ENCODE results near the gene SHE.

Gene SHE

DNA sequence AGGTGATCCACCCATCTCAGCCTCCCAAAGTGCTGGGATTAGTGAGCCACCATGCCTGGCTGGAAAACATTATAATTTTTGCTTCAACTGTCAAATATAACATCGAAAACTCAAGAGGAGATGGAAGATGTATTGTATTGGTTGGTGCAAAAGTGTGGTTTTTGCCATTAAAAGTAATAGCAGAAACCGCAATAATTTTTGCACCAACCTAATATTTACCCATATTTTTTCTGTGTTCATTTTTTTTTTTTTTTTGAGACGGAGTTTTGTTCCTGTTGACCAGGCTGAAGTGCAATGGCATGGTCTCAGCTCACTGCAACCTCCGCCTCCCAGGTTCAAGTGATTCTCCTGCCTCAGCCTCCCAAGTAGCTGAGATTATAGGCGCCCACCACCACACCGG is 27.1 kb upstream of the SHE start:
- TF ChIP-seq, protein P1, sequence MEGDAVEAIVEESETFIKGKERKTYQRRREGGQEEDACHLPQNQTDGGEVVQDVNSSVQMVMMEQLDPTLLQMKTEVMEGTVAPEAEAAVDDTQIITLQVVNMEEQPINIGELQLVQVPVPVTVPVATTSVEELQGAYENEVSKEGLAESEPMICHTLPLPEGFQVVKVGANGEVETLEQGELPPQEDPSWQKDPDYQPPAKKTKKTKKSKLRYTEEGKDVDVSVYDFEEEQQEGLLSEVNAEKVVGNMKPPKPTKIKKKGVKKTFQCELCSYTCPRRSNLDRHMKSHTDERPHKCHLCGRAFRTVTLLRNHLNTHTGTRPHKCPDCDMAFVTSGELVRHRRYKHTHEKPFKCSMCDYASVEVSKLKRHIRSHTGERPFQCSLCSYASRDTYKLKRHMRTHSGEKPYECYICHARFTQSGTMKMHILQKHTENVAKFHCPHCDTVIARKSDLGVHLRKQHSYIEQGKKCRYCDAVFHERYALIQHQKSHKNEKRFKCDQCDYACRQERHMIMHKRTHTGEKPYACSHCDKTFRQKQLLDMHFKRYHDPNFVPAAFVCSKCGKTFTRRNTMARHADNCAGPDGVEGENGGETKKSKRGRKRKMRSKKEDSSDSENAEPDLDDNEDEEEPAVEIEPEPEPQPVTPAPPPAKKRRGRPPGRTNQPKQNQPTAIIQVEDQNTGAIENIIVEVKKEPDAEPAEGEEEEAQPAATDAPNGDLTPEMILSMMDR (IDR thresholded peaks at IDR 0.05; ENCODE audit: insufficient read depth, low read depth, low read length, missing control alignments), result no peak
- no peak overlapping the region for H3K4me3 ChIP-seq (ENCODE audit: low read depth, low read length)
- DNase-seq (ENCODE audit: low read depth), result no peak

DNA sequence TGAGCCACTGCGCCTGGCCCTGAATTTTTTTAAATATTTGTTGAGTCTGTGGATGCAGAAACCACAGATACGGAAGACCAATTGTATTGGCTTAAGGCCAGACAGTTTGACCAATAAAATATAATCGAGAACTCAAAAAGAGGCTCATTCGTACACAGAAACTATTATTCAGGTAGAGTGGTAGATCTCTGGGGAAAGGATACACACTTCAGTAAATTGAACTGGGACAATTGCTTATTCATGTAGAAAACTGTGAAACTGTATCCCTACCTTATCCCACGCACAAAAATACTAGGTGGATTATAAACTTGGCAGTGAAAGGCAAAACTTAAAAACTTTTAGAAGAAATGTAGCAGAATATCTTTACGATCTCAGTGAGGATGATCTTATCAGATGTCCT is 25.0 kb upstream of the SHE start:
- no peak overlapping the region for H3K4me3 ChIP-seq (ENCODE audit: low read depth, low read length)
- DNase-seq (ENCODE audit: low read depth), result no peak
- TF ChIP-seq, protein P1 (IDR thresholded peaks at IDR 0.05; ENCODE audit: insufficient read depth, low read depth, low read length, missing control alignments), result no peak

DNA sequence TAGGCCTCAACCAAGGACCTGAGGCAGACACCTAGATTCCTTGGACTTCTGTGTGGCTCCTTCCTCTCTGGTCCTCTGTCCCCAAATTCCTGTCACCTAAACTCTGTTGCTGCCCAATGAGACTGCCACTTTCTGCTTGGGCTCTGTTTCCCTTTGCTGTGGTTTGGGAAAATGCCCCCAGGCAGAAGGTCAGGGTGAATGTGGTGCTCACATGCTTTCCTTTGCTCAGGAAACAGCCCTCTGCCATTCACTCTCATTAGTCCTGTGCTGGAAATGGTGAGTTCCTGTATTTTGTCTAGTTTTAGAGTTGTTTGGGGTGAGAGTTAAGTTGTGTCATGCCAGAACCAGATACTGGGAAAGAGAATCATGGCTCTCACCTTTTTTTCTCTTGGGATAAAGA is 22.7 kb upstream of the SHE start:
- TF ChIP-seq, protein P1 (IDR thresholded peaks at IDR 0.05; ENCODE audit: insufficient read depth, low read depth, low read length, missing control alignments), result no peak

DNA sequence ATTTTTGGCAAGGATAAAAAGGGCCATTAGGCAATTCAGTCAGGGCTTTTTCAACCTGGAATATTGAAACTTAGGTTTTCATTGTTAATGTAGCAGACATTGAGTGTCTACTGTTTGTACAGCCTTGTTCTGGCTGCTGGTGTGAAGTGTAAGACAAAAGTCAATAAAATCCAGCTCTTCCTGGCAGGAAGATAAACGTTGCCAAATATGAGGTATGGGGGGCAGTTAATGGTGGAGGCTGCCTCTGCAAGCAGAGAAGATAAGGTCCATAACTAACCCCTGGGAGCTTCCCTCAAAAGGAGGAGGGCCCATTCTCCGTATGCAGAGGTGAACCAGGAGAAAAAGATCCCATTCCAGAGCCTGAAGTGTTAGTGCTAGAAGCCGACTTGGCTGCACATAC is 19.5 kb upstream of the SHE start:
- H3K4me3 ChIP-seq (ENCODE audit: low read depth, low read length), result no peak overlapping the region
- TF ChIP-seq, protein P1 (IDR thresholded peaks at IDR 0.05; ENCODE audit: insufficient read depth, low read depth, low read length, missing control alignments), result no peak
- no peak for DNase-seq (ENCODE audit: low read depth)

More for the DNA sequence above, 22.7 kb upstream of the SHE start:
- H3K4me3 ChIP-seq (ENCODE audit: low read depth, low read length), result no peak overlapping the region
- no peak for DNase-seq (ENCODE audit: low read depth)

DNA sequence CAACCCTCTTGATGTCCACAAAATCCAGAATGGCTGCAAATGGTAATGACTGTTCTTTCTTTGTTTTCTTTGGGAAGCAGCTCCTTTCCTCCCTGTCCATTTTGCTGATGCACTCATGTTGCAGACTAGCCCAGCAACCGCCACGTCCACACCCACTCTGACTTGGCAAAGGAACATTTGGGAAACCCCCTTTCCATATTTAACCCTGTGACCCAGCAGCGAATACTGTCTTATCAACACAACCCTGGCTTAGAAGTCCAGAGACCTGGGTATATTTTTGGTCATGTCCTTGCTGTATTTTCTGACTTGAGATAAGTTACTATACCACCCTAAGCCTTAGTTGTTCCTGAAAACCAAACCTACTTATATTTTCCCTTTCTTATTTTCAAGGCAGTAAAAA is 18.1 kb upstream of the SHE start:
- no peak overlapping the region for H3K4me3 ChIP-seq (ENCODE audit: low read depth, low read length)
- DNase-seq (ENCODE audit: low read depth), result no peak
- TF ChIP-seq, protein P1 (IDR thresholded peaks at IDR 0.05; ENCODE audit: insufficient read depth, low read depth, low read length, missing control alignments), result no peak

DNA sequence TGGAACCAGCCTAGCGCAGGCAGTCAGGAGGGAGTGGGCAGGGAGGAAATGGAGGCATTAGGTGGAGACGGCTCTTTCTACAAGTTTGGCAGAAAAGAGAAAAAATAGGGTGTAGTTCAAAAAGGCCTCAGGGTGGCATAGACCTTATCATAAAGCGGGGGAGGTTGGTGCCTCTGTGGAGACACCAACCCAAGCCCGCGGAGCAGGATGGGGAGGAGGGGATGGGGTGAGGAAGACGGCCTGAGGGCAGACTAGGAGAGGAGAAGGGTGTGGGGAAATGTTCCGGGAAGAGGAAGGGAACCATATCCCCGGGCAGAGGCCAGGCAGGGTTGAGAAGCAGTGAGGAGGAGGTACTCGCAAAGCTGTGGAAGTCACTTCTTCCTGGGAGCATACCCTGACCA is 17.4 kb upstream of the SHE start:
- no peak overlapping the region for H3K4me3 ChIP-seq (ENCODE audit: low read depth, low read length)
- TF ChIP-seq, protein P1 (IDR thresholded peaks at IDR 0.05; ENCODE audit: insufficient read depth, low read depth, low read length, missing control alignments), result no peak
- DNase-seq (ENCODE audit: low read depth), result no peak

DNA sequence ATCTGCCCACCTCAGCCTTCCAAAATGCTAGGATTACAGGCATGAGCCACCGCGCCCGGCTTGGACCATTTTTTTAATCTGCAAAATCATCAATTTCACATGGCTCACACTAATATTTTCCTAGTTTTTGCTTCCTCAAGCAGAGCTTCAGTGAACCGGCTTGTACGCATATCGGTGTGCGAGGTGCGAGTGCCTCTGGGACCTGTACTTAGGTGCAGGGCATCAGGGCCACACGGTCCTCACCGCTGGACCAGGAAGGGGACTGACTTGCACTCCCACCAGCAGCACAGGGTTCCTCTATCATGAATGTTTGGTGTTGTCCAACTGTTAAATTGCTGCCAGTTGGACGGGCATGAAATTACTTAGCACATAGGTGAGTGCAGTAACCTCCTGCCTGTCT is 15.4 kb upstream of the SHE start:
- no peak for DNase-seq (ENCODE audit: low read depth)
- TF ChIP-seq, protein P1 (IDR thresholded peaks at IDR 0.05; ENCODE audit: insufficient read depth, low read depth, low read length, missing control alignments), result no peak
- no peak overlapping the region for H3K4me3 ChIP-seq (ENCODE audit: low read depth, low read length)
